Activated CD4-positive, alpha-beta T cell treated with anti-CD3 and anti-CD28 coated beads, Interleukin-2, amount 10 ng/mL, durations not matched to agents 7 days and 5 days (primary cell): ENCODE data around the gene AGAP9. TPM values are rescaled to one million over a fixed set of nuclear protein-coding genes. Genes with fewer than 3 reads are reported as not detected.
"Not testable (repeated sequence)": the region's sequence is repeated elsewhere in the genome, so short reads cannot be mapped to it uniquely, and the experiment has no call there.

Source experiments
- CTCF ChIA-PET: fragments of 350-600 bp; sonication (Branson Sonifier 250); formaldehyde crosslinking; loops from one replicate; lab custom pipeline; 2021; ENCODE audit warnings: antibody characterized with exemption; lab: Charles Lee
- POLR2A ChIA-PET: fragments of 350-600 bp; sonication (Branson Sonifier 250); formaldehyde crosslinking; loops from one replicate; lab custom pipeline; 2021; ENCODE audit warnings: antibody characterized with exemption; lab: Charles Lee
- DNase-seq: peaks from one replicate; pipeline ENCODE4 v3.0.0-alpha.2; 2020
- H3K27ac Mint-ChIP-seq: one replicate; pipeline ENCODE4 v1.8.0; 2021; ENCODE audit warnings: mild to moderate bottlenecking, moderate library complexity, mixed read lengths
- H3K27me3 Mint-ChIP-seq: one replicate; pipeline ENCODE4 v1.8.0; 2021; ENCODE audit warnings: mixed read lengths
- H3K36me3 Mint-ChIP-seq: one replicate; pipeline ENCODE4 v1.8.0; 2021; ENCODE audit warnings: low read depth, mixed read lengths
- H3K4me1 Mint-ChIP-seq: one replicate; pipeline ENCODE4 v1.8.0; 2021; ENCODE audit warnings: mixed read lengths
- H3K4me3 Mint-ChIP-seq: one replicate; pipeline ENCODE4 v1.8.0; 2021; ENCODE audit warnings: mild to moderate bottlenecking, moderate library complexity, mixed read lengths
- H3K9me3 Mint-ChIP-seq: one replicate; pipeline ENCODE4 v1.8.0; 2021; ENCODE audit warnings: mixed read lengths
- total RNA-seq, 2 experiments: library from RNA; stranded (reverse); gene quantifications; one replicate each; pipeline ENCODE4 v1.2.3, GENCODE V29; 2021

AGAP9 gene
- total RNA-seq, 2 experiments from 2014 or later = 3.5 to 4.0 TPM

- POLR2A ChIA-PET, H3K4me3 Mint-ChIP-seq, H3K9me3 Mint-ChIP-seq, H3K36me3 Mint-ChIP-seq, H3K27me3 Mint-ChIP-seq, H3K4me1 Mint-ChIP-seq, CTCF ChIA-PET, H3K27ac Mint-ChIP-seq: not testable (repeated sequence)
- DNase-seq = peak; percentile 20
Observed at GRCh38 chr10:47461261-47461687, 62.2 kb downstream of the AGAP9 start.

GRCh38 chr10:47458466-47459154, 64.8 kb downstream of the AGAP9 start:
- CTCF ChIA-PET = no interaction called here
- no peak overlapping the region for H3K27ac Mint-ChIP-seq
- POLR2A ChIA-PET = no interaction called here
- no peaks in the 10 kb centered on the region for H3K4me1 Mint-ChIP-seq
- no peaks in the 10 kb centered on the region for H3K9me3 Mint-ChIP-seq
- H3K27me3 Mint-ChIP-seq = peaks cover 12% of the 10 kb centered on the region
- no peak overlapping the region for H3K4me3 Mint-ChIP-seq
- DNase-seq = no peak
- H3K36me3 Mint-ChIP-seq = no peaks in the 10 kb centered on the region

GRCh38 chr10:47457826-47458225, 65.6 kb downstream of the AGAP9 start:
- DNase-seq = no peak
- no peak overlapping the region for H3K27ac Mint-ChIP-seq

GRCh38 chr10:47457528-47457820, 66.0 kb downstream of the AGAP9 start:
- Mint-ChIP-seq H3K4me1 (no peaks in the 10 kb centered on the region), H3K4me3 (no peak overlapping the region), H3K27ac (no peak overlapping the region), H3K27me3 (peaks cover 14% of the 10 kb centered on the region), H3K9me3 (no peaks in the 10 kb centered on the region), H3K36me3 (no peaks in the 10 kb centered on the region)
- CTCF ChIA-PET = no interaction called here
- POLR2A ChIA-PET = no interaction called here
- DNase-seq = no peak

More at GRCh38 chr10:47457826-47458225, 65.6 kb downstream of the AGAP9 start:
- Mint-ChIP-seq H3K9me3 (no peaks in the 10 kb centered on the region), H3K27me3 (peaks cover 14% of the 10 kb centered on the region), H3K4me1 (no peaks in the 10 kb centered on the region), H3K4me3 (no peak overlapping the region), H3K36me3 (no peaks in the 10 kb centered on the region)
- ChIA-PET CTCF (no interaction called here), POLR2A (no interaction called here)

GRCh38 chr10:47456794-47457527, 66.5 kb downstream of the AGAP9 start:
- no peaks in the 10 kb centered on the region for H3K4me1 Mint-ChIP-seq
- H3K4me3 Mint-ChIP-seq = no peak overlapping the region
- ChIA-PET CTCF (no interaction called here), POLR2A (no interaction called here)
- no peaks in the 10 kb centered on the region for H3K36me3 Mint-ChIP-seq
- no peak overlapping the region for H3K27ac Mint-ChIP-seq
- H3K27me3 Mint-ChIP-seq = peaks cover 14% of the 10 kb centered on the region
- DNase-seq = no peak
- H3K9me3 Mint-ChIP-seq = no peaks in the 10 kb centered on the region

GRCh38 chr10:47456079-47456785, 67.2 kb downstream of the AGAP9 start:
- H3K27ac Mint-ChIP-seq = no peak overlapping the region
- no peaks in the 10 kb centered on the region for H3K36me3 Mint-ChIP-seq
- H3K4me3 Mint-ChIP-seq = no peak overlapping the region
- no peaks in the 10 kb centered on the region for H3K4me1 Mint-ChIP-seq
- DNase-seq = no peak
- peaks cover 14% of the 10 kb centered on the region for H3K27me3 Mint-ChIP-seq
- no peaks in the 10 kb centered on the region for H3K9me3 Mint-ChIP-seq
- ChIA-PET POLR2A (no interaction called here), CTCF (no interaction called here)

GRCh38 chr10:47455350-47456078, 67.9 kb downstream of the AGAP9 start:
- DNase-seq, POLR2A ChIA-PET, H3K36me3 Mint-ChIP-seq, CTCF ChIA-PET, H3K4me3 Mint-ChIP-seq, H3K9me3 Mint-ChIP-seq, H3K27ac Mint-ChIP-seq, H3K4me1 Mint-ChIP-seq: not testable (repeated sequence)
- peaks cover 12% of the 10 kb centered on the region for H3K27me3 Mint-ChIP-seq

GRCh38 chr10:47454780-47455058, 68.7 kb downstream of the AGAP9 start:
- no peak overlapping the region for H3K27ac Mint-ChIP-seq
- no peaks in the 10 kb centered on the region for H3K9me3 Mint-ChIP-seq
- no peaks in the 10 kb centered on the region for H3K36me3 Mint-ChIP-seq
- ChIA-PET POLR2A (no interaction called here), CTCF (no interaction called here)
- peaks cover 12% of the 10 kb centered on the region for H3K27me3 Mint-ChIP-seq
- H3K4me1 Mint-ChIP-seq = no peaks in the 10 kb centered on the region
- no peak for DNase-seq
- H3K4me3 Mint-ChIP-seq = no peak overlapping the region

GRCh38 chr10:47454008-47454779, 69.2 kb downstream of the AGAP9 start:
- no peak overlapping the region for H3K4me3 Mint-ChIP-seq
- H3K36me3 Mint-ChIP-seq = no peaks in the 10 kb centered on the region
- H3K27me3 Mint-ChIP-seq = peaks cover 9% of the 10 kb centered on the region
- no peak for DNase-seq
- H3K4me1 Mint-ChIP-seq = no peaks in the 10 kb centered on the region
- H3K9me3 Mint-ChIP-seq = no peaks in the 10 kb centered on the region
- H3K27ac Mint-ChIP-seq = no peak overlapping the region
- POLR2A ChIA-PET = no interaction called here
- CTCF ChIA-PET = no interaction called here

- no peak overlapping the region for H3K27ac Mint-ChIP-seq
- H3K36me3 Mint-ChIP-seq = no peaks in the 10 kb centered on the region
- ChIA-PET POLR2A (no interaction called here), CTCF (no interaction called here)
- no peak overlapping the region for H3K4me3 Mint-ChIP-seq
- DNase-seq = no peak
- H3K9me3 Mint-ChIP-seq = no peaks in the 10 kb centered on the region
- peaks cover 5% of the 10 kb centered on the region for H3K27me3 Mint-ChIP-seq
- peaks cover 3% of the 10 kb centered on the region for H3K4me1 Mint-ChIP-seq
Observed at GRCh38 chr10:47453141-47454007, 70.1 kb downstream of the AGAP9 start.

- H3K4me3 Mint-ChIP-seq = no peak overlapping the region
- H3K9me3 Mint-ChIP-seq = no peaks in the 10 kb centered on the region
- no peak for DNase-seq
- ChIA-PET CTCF (no interaction called here), POLR2A (no interaction called here)
- peaks cover 5% of the 10 kb centered on the region for H3K27me3 Mint-ChIP-seq
- peaks cover 4% of the 10 kb centered on the region for H3K4me1 Mint-ChIP-seq
- no peak overlapping the region for H3K27ac Mint-ChIP-seq
- H3K36me3 Mint-ChIP-seq = no peaks in the 10 kb centered on the region
Observed at GRCh38 chr10:47452495-47453140, 70.8 kb downstream of the AGAP9 start.
